Osteocyte (in vitro differentiated cells): ENCODE measurements around the gene MNT. TPM values are rescaled to one million over a fixed set of nuclear protein-coding genes. Genes with fewer than 3 reads are reported as not detected.

Experiments used
- DNase-seq: peaks from one replicate; pipeline ENCODE4 v3.0.0; 2021; ENCODE audit warnings: mixed read lengths; ENCODE audit not compliant: unreplicated experiment; ENCODE audit errors: extremely low spot score
- H3K27ac Mint-ChIP-seq: one replicate; pipeline ENCODE4 v1.8.0; 2021; ENCODE audit warnings: mild to moderate bottlenecking, mixed read lengths; ENCODE audit not compliant: unreplicated experiment
- H3K27me3 Mint-ChIP-seq: one replicate; pipeline ENCODE4 v1.8.0; 2021; ENCODE audit warnings: mixed read lengths; ENCODE audit not compliant: unreplicated experiment
- H3K36me3 Mint-ChIP-seq: one replicate; pipeline ENCODE4 v1.8.0; 2021; ENCODE audit warnings: mixed read lengths; ENCODE audit not compliant: unreplicated experiment
- H3K4me1 Mint-ChIP-seq: one replicate; pipeline ENCODE4 v1.8.0; 2021; ENCODE audit warnings: mixed read lengths; ENCODE audit not compliant: unreplicated experiment
- H3K4me3 Mint-ChIP-seq: one replicate; pipeline ENCODE4 v1.8.0; 2021; ENCODE audit warnings: mild to moderate bottlenecking, moderate library complexity, mixed read lengths; ENCODE audit not compliant: unreplicated experiment
- H3K9me3 Mint-ChIP-seq: one replicate; pipeline ENCODE4 v1.8.0; 2021; ENCODE audit warnings: mixed read lengths; ENCODE audit not compliant: unreplicated experiment
- total RNA-seq: library from RNA; stranded (reverse); gene quantifications from 2 replicates; pipeline ENCODE4 v1.2.1, GENCODE V29; 2021
- TF ChIP-seq, protein P1 (sequence below): fragments of 200-600 bp; sonication (generic); IDR thresholded peaks from 2 replicates; pipeline ENCODE4 v1.5.0; 2021; ENCODE audit warnings: antibody characterized with exemption, mild to moderate bottlenecking, moderate library complexity

The MNT gene
- total RNA-seq, 1 donor from 2014 or later = 30.4 TPM

- H3K27ac Mint-ChIP-seq = no peak overlapping the region
- H3K4me1 Mint-ChIP-seq = peaks cover 14% of the 10 kb centered on the region
- H3K9me3 Mint-ChIP-seq = no peaks in the 10 kb centered on the region
- TF ChIP-seq, protein P1, sequence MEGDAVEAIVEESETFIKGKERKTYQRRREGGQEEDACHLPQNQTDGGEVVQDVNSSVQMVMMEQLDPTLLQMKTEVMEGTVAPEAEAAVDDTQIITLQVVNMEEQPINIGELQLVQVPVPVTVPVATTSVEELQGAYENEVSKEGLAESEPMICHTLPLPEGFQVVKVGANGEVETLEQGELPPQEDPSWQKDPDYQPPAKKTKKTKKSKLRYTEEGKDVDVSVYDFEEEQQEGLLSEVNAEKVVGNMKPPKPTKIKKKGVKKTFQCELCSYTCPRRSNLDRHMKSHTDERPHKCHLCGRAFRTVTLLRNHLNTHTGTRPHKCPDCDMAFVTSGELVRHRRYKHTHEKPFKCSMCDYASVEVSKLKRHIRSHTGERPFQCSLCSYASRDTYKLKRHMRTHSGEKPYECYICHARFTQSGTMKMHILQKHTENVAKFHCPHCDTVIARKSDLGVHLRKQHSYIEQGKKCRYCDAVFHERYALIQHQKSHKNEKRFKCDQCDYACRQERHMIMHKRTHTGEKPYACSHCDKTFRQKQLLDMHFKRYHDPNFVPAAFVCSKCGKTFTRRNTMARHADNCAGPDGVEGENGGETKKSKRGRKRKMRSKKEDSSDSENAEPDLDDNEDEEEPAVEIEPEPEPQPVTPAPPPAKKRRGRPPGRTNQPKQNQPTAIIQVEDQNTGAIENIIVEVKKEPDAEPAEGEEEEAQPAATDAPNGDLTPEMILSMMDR = no peak
- DNase-seq = no peak
- H3K27me3 Mint-ChIP-seq = no peaks in the 10 kb centered on the region
- peaks cover 3% of the 10 kb centered on the region for H3K36me3 Mint-ChIP-seq
- no peak overlapping the region for H3K4me3 Mint-ChIP-seq
Observed at GRCh38 chr17:2370211-2370589, 30.7 kb downstream of the MNT start.

DNA sequence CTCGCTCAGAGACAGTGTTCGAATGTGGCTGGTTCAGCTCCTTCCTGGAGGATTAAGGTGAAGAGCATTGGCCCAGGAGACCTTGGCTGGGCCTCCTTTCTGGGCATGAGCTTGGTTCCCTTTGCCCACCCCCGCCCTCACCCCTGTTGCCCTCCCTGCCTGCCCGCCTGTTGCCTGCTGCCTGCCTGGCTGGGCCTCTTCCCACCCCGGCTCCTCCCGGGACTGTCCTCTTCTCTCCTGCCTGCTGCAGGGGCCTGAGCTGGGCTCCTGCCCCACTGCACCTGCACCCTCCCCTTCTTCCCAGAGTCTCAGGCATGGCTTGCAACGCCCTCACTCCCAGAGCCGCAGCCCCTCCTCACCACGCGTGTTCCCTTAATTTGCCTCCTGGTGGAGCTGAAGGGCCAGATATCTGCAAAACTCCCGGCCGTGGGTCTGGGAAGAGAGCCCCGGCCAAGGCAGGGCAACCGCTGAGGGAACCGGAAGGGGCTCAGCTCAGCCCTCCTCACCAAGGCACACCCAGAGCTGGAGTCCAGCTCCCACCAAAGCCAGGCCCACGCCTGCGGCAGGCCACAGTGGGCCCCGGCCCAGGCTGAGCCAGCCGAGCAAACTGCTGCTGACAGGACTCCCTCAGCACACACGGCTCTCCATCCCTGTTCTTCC lies 31.2 kb downstream of the MNT start:
- peaks cover 10% of the 10 kb centered on the region for H3K4me1 Mint-ChIP-seq
- H3K4me3 Mint-ChIP-seq = no peak overlapping the region
- no peak for DNase-seq
- H3K9me3 Mint-ChIP-seq = no peaks in the 10 kb centered on the region
- TF ChIP-seq, protein P1 = no peak
- no peak overlapping the region for H3K27ac Mint-ChIP-seq
- H3K36me3 Mint-ChIP-seq = peaks cover 3% of the 10 kb centered on the region
- H3K27me3 Mint-ChIP-seq = no peaks in the 10 kb centered on the region

DNA sequence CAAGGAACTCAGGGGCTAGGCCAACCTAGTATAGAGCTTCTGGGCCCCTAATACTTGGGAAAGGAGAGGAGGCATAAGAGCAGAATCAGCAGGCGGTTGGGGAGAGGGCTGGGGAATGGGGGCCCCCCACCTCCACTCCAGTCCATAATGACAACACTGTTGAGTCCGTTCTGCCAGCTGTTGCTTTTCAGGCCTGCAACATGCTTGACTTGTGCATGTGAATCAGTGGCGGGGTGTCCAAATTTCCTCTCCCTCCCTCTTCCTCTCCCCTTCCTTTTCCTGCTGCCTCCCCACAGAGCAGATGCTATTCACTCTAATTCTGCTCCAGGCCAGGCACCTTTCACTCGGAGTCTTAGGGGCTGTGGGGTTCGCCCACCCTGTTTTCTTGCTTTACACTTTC lies 31.8 kb downstream of the MNT start:
- H3K27ac Mint-ChIP-seq = no peak overlapping the region
- H3K9me3 Mint-ChIP-seq = no peaks in the 10 kb centered on the region
- H3K27me3 Mint-ChIP-seq = no peaks in the 10 kb centered on the region
- no peak overlapping the region for H3K4me3 Mint-ChIP-seq
- peaks cover 8% of the 10 kb centered on the region for H3K4me1 Mint-ChIP-seq
- TF ChIP-seq, protein P1 = no peak
- no peak for DNase-seq
- peaks cover 4% of the 10 kb centered on the region for H3K36me3 Mint-ChIP-seq

DNA sequence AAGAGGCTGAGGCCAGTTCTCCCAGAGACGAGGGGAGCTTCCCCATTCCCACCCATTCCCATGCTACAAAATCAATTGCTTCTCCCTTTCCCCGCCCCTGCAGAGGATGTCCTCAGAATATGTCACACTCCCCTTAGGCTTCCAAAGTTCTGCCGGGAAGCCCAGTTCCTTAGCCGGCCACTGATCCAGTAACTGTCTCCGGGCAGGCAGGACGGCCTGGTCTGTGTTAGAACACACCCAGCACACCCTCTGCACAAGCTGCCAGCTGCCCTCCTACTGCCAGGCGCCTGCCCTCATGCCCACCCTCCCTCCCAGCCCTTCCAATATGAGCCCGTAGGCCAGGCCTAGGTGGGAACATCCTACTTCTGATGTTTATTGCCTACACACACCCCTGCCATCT lies 32.5 kb downstream of the MNT start:
- Mint-ChIP-seq H3K27ac (no peak overlapping the region), H3K4me3 (no peak overlapping the region), H3K36me3 (peaks cover 4% of the 10 kb centered on the region), H3K27me3 (no peaks in the 10 kb centered on the region), H3K9me3 (no peaks in the 10 kb centered on the region), H3K4me1 (peaks cover 8% of the 10 kb centered on the region)
- TF ChIP-seq, protein P1 = no peak
- no peak for DNase-seq

GRCh38 chr17:2366747-2367494 lies 33.9 kb downstream of the MNT start:
- Mint-ChIP-seq H3K4me3 (no peak overlapping the region), H3K4me1 (peaks cover 8% of the 10 kb centered on the region), H3K9me3 (no peaks in the 10 kb centered on the region), H3K36me3 (peaks cover 7% of the 10 kb centered on the region), H3K27ac (no peak overlapping the region), H3K27me3 (no peaks in the 10 kb centered on the region)
- no peak for DNase-seq
- TF ChIP-seq, protein P1 = peak; percentile 32
